ENCODE measurements around the gene GNA14. TPM values are rescaled to one million over a fixed set of nuclear protein-coding genes. Genes with fewer than 3 reads are reported as not detected.

The GNA14 gene
- total RNA-seq, 1 experiment from 2014 or later = 0.25 TPM

DNA sequence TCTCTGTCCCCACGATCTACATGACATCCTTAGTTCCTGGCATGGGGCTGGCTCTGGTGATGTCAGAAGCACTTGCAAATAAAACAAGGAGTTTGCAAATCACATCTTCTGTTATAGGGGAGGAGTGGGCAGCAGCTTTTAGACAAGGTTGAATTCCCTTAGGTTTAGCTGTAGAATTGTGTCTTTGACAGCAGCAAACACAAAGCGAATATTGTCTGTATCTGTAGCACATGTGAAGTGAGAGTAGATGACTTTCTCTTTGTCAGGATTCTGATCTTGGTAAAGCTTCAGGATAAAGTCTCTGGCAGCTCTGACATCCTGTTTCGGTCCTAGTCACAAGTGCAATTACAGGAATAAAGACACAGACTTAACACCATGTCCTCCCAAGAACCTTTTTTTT is 224.3 kb downstream of the GNA14 start:
- ATAC-seq = no peak
- Histone ChIP-seq H3K9me3 (ENCODE audit: control insufficient read depth in 1 of 2, insufficient read depth in 1 of 2, low read depth in 1 of 2, low read length in 2 of 2) (no peaks in the 10 kb centered on the region), H3K79me2 (ENCODE audit: insufficient read depth, low read length) (no peaks in the 10 kb centered on the region), H3K4me3 (replicated peaks in 1 of 2; ENCODE audit: low read depth in 1 of 2, low read length in 2 of 2) (no peak overlapping the region), H3K27ac (ENCODE audit: low read depth, low read length) (no peak overlapping the region), H2AFZ (ENCODE audit: low read depth, low read length, poor library complexity, severe bottlenecking) (no peak overlapping the region), H3K9me2 (ENCODE audit: insufficient read depth) (no peaks in the 10 kb centered on the region), H3K27me3 (ENCODE audit: insufficient read depth, low read length) (no peaks in the 10 kb centered on the region), H3K4me1 (ENCODE audit: control insufficient read depth in 1 of 2, insufficient read depth in 2 of 2, low read length in 2 of 2) (no peaks in the 10 kb centered on the region), H4K20me1 (ENCODE audit: insufficient read depth) (no peaks in the 10 kb centered on the region), H3K36me3 (ENCODE audit: control insufficient read depth in 1 of 2, insufficient read depth in 2 of 2, low read length in 2 of 2) (no peaks in the 10 kb centered on the region), H3K4me2 (ENCODE audit: low read length) (no peak overlapping the region), H3K9ac (ENCODE audit: low read length) (no peak overlapping the region)
- TF ChIP-seq, protein P1, sequence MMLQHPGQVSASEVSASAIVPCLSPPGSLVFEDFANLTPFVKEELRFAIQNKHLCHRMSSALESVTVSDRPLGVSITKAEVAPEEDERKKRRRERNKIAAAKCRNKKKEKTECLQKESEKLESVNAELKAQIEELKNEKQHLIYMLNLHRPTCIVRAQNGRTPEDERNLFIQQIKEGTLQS (IDR thresholded peaks at IDR 0.05) = no peak
- TF ChIP-seq, protein P2, sequence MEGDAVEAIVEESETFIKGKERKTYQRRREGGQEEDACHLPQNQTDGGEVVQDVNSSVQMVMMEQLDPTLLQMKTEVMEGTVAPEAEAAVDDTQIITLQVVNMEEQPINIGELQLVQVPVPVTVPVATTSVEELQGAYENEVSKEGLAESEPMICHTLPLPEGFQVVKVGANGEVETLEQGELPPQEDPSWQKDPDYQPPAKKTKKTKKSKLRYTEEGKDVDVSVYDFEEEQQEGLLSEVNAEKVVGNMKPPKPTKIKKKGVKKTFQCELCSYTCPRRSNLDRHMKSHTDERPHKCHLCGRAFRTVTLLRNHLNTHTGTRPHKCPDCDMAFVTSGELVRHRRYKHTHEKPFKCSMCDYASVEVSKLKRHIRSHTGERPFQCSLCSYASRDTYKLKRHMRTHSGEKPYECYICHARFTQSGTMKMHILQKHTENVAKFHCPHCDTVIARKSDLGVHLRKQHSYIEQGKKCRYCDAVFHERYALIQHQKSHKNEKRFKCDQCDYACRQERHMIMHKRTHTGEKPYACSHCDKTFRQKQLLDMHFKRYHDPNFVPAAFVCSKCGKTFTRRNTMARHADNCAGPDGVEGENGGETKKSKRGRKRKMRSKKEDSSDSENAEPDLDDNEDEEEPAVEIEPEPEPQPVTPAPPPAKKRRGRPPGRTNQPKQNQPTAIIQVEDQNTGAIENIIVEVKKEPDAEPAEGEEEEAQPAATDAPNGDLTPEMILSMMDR (IDR thresholded peaks at IDR 0.05 in 2 of 3, conservative IDR thresholded peaks at IDR 0.05 in 1 of 3; ENCODE audit: borderline replicate concordance in 1 of 3, insufficient read depth in 1 of 3, low read depth in 2 of 3, low read length in 2 of 3) = no peak
- TF ChIP-seq EGR1 (IDR thresholded peaks at IDR 0.05; ENCODE audit: low read depth) (no peak), CBX3 (IDR thresholded peaks at IDR 0.05; ENCODE audit: low read depth) (no peak), ZFX (IDR thresholded peaks at IDR 0.05) (no peak), ELF1 (IDR thresholded peaks at IDR 0.05; ENCODE audit: borderline replicate concordance, low read depth) (no peak)
- POLR2A ChIA-PET = no interaction called here
- no TSS peak for BruUV-seq (replicated peaks)
- intact Hi-C loops (cut with micrococcal nuclease) = no loop called here
- RAD21 ChIA-PET (ENCODE audit: low non-redundant PET in 1 of 2, low total read pairs in 2 of 2, uncharacterized antibody in 2 of 2, unreplicated experiment in 2 of 2) = no interaction called here
- CTCF ChIA-PET = interaction anchor here (0.9 kb wide), 1 partner anchor 10 kb away, joined by 3 read pairs; no protein-coding TSS in a partner anchor
- no peak for DNase-seq (ENCODE audit: low read depth, low spot score)

DNA sequence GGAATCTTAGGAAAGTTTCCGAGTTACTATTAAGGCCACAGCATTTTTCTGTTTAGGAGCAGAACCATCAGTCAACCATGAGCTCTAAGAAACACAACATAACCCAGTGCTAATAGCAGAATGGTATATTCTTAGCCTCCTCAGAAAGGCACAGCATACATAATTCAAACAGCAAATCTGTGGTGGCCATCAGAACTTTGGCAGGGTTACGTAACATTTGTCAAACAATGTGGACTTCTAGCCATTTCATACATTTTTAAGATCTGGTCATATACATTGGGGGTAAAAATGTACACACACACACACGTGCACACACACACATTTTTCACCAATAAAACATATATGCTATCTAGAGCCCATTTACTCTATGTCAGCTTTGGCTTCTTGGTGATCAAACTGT is 225.2 kb downstream of the GNA14 start:
- Histone ChIP-seq H3K27ac (ENCODE audit: low read depth, low read length) (no peak overlapping the region), H3K79me2 (ENCODE audit: insufficient read depth, low read length) (no peaks in the 10 kb centered on the region), H3K27me3 (ENCODE audit: insufficient read depth, low read length) (no peaks in the 10 kb centered on the region), H2AFZ (ENCODE audit: low read depth, low read length, poor library complexity, severe bottlenecking) (no peak overlapping the region), H3K4me2 (ENCODE audit: low read length) (no peak overlapping the region), H3K4me1 (ENCODE audit: control insufficient read depth in 1 of 2, insufficient read depth in 2 of 2, low read length in 2 of 2) (no peaks in the 10 kb centered on the region), H4K20me1 (ENCODE audit: insufficient read depth) (no peaks in the 10 kb centered on the region), H3K9ac (ENCODE audit: low read length) (no peak overlapping the region), H3K36me3 (ENCODE audit: control insufficient read depth in 1 of 2, insufficient read depth in 2 of 2, low read length in 2 of 2) (no peaks in the 10 kb centered on the region), H3K4me3 (replicated peaks in 1 of 2; ENCODE audit: low read depth in 1 of 2, low read length in 2 of 2) (no peak overlapping the region), H3K9me2 (ENCODE audit: insufficient read depth) (no peaks in the 10 kb centered on the region), H3K9me3 (ENCODE audit: control insufficient read depth in 1 of 2, insufficient read depth in 1 of 2, low read depth in 1 of 2, low read length in 2 of 2) (no peaks in the 10 kb centered on the region)
- intact Hi-C loops (cut with micrococcal nuclease) = no loop called here
- CTCF ChIA-PET = no interaction called here
- POLR2A ChIA-PET = no interaction called here
- BruUV-seq (replicated peaks) = no TSS peak
- RAD21 ChIA-PET (ENCODE audit: low non-redundant PET in 1 of 2, low total read pairs in 2 of 2, uncharacterized antibody in 2 of 2, unreplicated experiment in 2 of 2) = no interaction called here
- no peak for DNase-seq (ENCODE audit: low read depth, low spot score)
- TF ChIP-seq SIN3A (IDR thresholded peaks at IDR 0.05; ENCODE audit: low read depth) (no peak), EZH2phosphoT487 (IDR thresholded peaks at IDR 0.05; ENCODE audit: borderline replicate concordance) (no peak), SRF (IDR thresholded peaks at IDR 0.05; ENCODE audit: low read depth) (no peak), ZFX (IDR thresholded peaks at IDR 0.05) (no peak), CBX3 (IDR thresholded peaks at IDR 0.05; ENCODE audit: low read depth) (no peak), EZH2 (IDR thresholded peaks at IDR 0.05) (no peak), RAD21 (IDR thresholded peaks at IDR 0.05; ENCODE audit: low read depth) (no peak), POLR2AphosphoS5 (IDR thresholded peaks at IDR 0.05; ENCODE audit: low read depth, low read length) (no peak), ELF1 (IDR thresholded peaks at IDR 0.05; ENCODE audit: borderline replicate concordance, low read depth) (no peak), JUND (IDR thresholded peaks at IDR 0.05) (no peak), FOSL1 (IDR thresholded peaks at IDR 0.05; ENCODE audit: low read depth) (no peak)
- TF ChIP-seq, protein P1 (IDR thresholded peaks at IDR 0.05) = no peak
- TF ChIP-seq, protein P3, sequence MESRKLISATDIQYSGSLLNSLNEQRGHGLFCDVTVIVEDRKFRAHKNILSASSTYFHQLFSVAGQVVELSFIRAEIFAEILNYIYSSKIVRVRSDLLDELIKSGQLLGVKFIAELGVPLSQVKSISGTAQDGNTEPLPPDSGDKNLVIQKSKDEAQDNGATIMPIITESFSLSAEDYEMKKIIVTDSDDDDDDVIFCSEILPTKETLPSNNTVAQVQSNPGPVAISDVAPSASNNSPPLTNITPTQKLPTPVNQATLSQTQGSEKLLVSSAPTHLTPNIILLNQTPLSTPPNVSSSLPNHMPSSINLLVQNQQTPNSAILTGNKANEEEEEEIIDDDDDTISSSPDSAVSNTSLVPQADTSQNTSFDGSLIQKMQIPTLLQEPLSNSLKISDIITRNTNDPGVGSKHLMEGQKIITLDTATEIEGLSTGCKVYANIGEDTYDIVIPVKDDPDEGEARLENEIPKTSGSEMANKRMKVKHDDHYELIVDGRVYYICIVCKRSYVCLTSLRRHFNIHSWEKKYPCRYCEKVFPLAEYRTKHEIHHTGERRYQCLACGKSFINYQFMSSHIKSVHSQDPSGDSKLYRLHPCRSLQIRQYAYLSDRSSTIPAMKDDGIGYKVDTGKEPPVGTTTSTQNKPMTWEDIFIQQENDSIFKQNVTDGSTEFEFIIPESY (IDR thresholded peaks at IDR 0.05; ENCODE audit: extremely low read depth, insufficient replicate concordance, low read length) = no peak
- no peak for ATAC-seq
